Prostate gland (tissue), 2 donors: ENCODE data around the gene SPATA3. TPM values are rescaled to one million over a fixed set of nuclear protein-coding genes. Genes with fewer than 3 reads are reported as not detected.

ENCODE experiments used
- DNase-seq: peaks from one replicate; pipeline ENCODE4 v3.0.0-alpha.2; 2019; ENCODE audit warnings: low spot score
- H3K27ac ChIP-seq, 2 donors: fragments of 200-600 bp; sonication (generic); 2 replicates each; pipeline ENCODE4 v1.5.1; 2017 to 2019
- H3K27me3 ChIP-seq: fragments of 200-600 bp; sonication (generic); replicated peaks from 2 replicates; pipeline ENCODE4 v1.5.1; 2019; ENCODE audit not compliant: insufficient read depth
- H3K36me3 ChIP-seq, 2 donors: fragments of 200-600 bp; sonication (generic); 1 replicate in 1 of 2; 2 replicates in 1 of 2; pipeline versions ENCODE4 v1.5.1 to v1.8.1; 2017 to 2019
- H3K4me1 ChIP-seq: fragments of 200-600 bp; sonication (generic); replicated peaks from 2 replicates; pipeline ENCODE4 v1.5.1; 2019
- H3K4me3 ChIP-seq, 2 donors: fragments of 200-600 bp; sonication (generic); 2 replicates each; pipeline ENCODE4 v1.5.1; 2017 to 2019
- H3K9me3 ChIP-seq: fragments of 200-600 bp; sonication (generic); 2 replicates; pipeline ENCODE4 v1.5.1; 2017
- CTCF ChIP-seq, 4 experiments: fragments of 200-600 bp in 2 of 4; fragments of 450-650 bp in 2 of 4; sonication (generic) in 2 of 4; IDR thresholded peaks; 1 replicate in 3 of 4; 2 replicates in 1 of 4; pipeline ENCODE4 v1.5.1; 2016 to 2019; ENCODE audit warnings: antibody characterized with exemption in 4 of 4, mild to moderate bottlenecking in 2 of 4, moderate library complexity in 2 of 4
- POLR2A ChIP-seq: fragments of 450-650 bp; IDR thresholded peaks from one replicate; pipeline ENCODE4 v1.6.1; 2016; ENCODE audit warnings: antibody characterized with exemption, mild to moderate bottlenecking
- POLR2AphosphoS5 ChIP-seq: sonication (generic); formaldehyde crosslinking; IDR thresholded peaks from one replicate; pipeline ENCODE4 v1.6.1; 2017; ENCODE audit warnings: antibody characterized with exemption
- WGBS: methylation state at CpG from one replicate; pipeline ENCODE4 v1.1.5; 2018; 5-methylcytosine and 5-hydroxymethylcytosine counted together
- intact Hi-C: fragments of 100-400 bp; cut with DNase I; formaldehyde crosslinking; loops from one replicate; pipeline ENCODE4 v1.14.2; 2022
- total RNA-seq, 2 donors: library from RNA; depleted of rRNA; stranded (reverse); fragments of >200 nt; gene quantifications; one replicate each; pipeline ENCODE4 v1.1.0, GENCODE V29; 2016

Gene SPATA3
- total RNA-seq, 2 donors from 2014 or later = 1.8 TPM; not detected in 1

- Histone ChIP-seq H3K27me3 (no peaks in the 10 kb centered on the region), H3K36me3 (no peaks in the 10 kb centered on the region), H3K4me3 (no peak overlapping the region), H3K9me3 (no peaks in the 10 kb centered on the region), H3K27ac (no peak overlapping the region), H3K4me1 (no peaks in the 10 kb centered on the region)
- no peak for DNase-seq
- intact Hi-C loops = no loop called here
- WGBS = 86% methylated on average over 5 of the region's 5 CpGs
- TF ChIP-seq POLR2A (no peak), CTCF (IDR thresholded peaks at IDR 0.05) (no peak), POLR2AphosphoS5 (no peak)
Measured at GRCh38 chr2:231032575-231033140, 36.7 kb downstream of the SPATA3 start.

- no peaks in the 10 kb centered on the region for H3K4me1 ChIP-seq
- WGBS = 57% methylated on average over 11 of the region's 11 CpGs
- no peak for TF ChIP-seq POLR2A
- no peak for TF ChIP-seq CTCF (IDR thresholded peaks at IDR 0.05)
Measured at GRCh38 chr2:231033147-231034132, 37.5 kb downstream of the SPATA3 start.

GRCh38 chr2:231034291-231034882, 38.5 kb downstream of the SPATA3 start:
- Histone ChIP-seq H3K27ac (no peak overlapping the region), H3K4me3 (no peak overlapping the region), H3K4me1 (no peaks in the 10 kb centered on the region), H3K9me3 (no peaks in the 10 kb centered on the region), H3K36me3 (no peaks in the 10 kb centered on the region), H3K27me3 (no peaks in the 10 kb centered on the region)
- intact Hi-C loops = no loop called here
- no peak for DNase-seq
- WGBS = 13% methylated on average over 4 of the region's 4 CpGs
- TF ChIP-seq CTCF (IDR thresholded peaks at IDR 0.05) = no peak
- no peak for TF ChIP-seq POLR2A
- no peak for TF ChIP-seq POLR2AphosphoS5

More at GRCh38 chr2:231033147-231034132, 37.5 kb downstream of the SPATA3 start:
- Histone ChIP-seq H3K9me3 (no peaks in the 10 kb centered on the region), H3K27me3 (no peaks in the 10 kb centered on the region), H3K36me3 (no peaks in the 10 kb centered on the region), H3K27ac (no peak overlapping the region), H3K4me3 (no peak overlapping the region)
- intact Hi-C loops = no loop called here
- DNase-seq = no peak

GRCh38 chr2:231036131-231036530, 40.2 kb downstream of the SPATA3 start:
- 80% methylated on average over 4 of the region's 4 CpGs for WGBS
- no peak for DNase-seq
- no peak overlapping the region for H3K27ac ChIP-seq
- H3K4me1 ChIP-seq = no peaks in the 10 kb centered on the region
- H3K9me3 ChIP-seq = no peaks in the 10 kb centered on the region
- no peak for TF ChIP-seq POLR2A
- TF ChIP-seq CTCF (IDR thresholded peaks at IDR 0.05) = no peak
- TF ChIP-seq POLR2AphosphoS5 = no peak
- no peaks in the 10 kb centered on the region for H3K27me3 ChIP-seq
- no peak overlapping the region for H3K4me3 ChIP-seq
- intact Hi-C loops = no loop called here
- no peaks in the 10 kb centered on the region for H3K36me3 ChIP-seq
